ENCODE data around the gene IRF9.

Gene IRF9

DNA sequence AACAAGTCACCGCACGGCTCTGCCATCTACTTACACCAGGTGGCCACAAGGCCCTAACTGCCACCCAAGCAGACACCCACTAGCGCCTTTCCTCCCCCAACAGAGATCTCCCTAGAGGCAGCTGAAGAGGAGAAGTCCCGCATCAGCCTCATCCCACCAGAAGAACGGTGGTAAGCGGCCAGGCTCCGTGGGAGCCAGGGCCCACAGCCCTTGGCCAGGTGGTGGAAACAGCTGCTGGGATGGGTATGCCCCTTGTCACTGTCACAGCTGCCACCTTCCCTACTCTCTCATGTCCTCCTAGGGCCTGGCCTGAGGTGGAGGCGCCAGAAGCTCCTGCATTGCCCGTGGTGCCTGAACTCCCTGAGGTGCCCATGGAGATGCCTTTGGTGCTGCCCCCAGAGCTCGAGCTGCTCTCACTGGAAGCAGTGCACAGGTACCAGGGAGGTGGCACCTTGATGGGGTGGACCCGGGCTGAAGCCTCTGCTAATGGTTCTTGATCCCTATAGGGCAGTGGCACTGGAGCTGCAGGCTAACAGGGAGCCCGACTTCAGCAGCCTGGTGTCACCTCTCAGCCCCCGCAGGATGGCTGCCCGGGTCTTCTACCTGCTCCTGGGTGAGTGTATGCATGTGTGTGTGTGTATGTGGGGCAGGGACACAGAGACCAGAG, 18.4 kb downstream of the IRF9 start:
- DNase-seq = no peak

DNA sequence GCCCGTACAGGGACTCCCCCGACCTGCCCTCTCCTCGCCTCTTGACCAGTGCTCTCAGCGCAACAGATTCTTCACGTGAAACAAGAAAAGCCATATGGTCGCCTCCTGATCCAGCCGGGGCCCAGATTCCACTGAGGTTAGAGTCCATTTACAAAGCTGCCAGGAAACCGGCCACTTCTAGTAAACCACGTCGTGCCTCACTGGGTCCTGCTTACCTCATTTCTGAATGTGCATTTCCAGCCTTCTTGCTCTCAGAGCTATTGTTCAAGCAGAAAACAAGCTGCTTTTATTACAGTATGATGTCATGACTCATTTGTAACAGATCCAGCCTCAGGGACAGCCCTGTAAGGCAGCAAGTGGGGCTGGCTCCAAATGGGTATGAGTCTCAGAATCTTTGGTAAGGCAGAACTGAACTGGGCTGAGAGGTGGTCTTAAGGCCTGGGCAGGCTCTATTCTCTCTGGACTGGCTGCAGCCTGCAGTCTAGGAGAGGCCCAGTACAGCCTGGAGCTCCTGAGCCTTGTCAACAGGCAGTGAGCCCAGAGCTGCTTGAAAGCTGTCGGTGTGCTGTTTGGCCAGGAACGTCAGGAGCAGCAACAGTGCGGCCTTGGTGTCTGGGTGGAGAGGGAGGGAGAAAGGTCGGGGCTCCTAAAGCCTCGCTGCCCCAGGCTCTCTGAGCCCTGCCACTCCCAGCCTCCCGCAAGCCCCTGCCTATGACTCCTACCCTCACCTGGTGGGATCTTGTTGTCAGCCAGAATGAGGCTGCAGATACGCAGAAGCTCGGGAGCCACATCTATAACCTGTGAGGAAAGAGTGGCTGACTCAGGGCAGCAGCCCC, 19.1 kb downstream of the IRF9 start:
- DNase-seq = no peak

DNA sequence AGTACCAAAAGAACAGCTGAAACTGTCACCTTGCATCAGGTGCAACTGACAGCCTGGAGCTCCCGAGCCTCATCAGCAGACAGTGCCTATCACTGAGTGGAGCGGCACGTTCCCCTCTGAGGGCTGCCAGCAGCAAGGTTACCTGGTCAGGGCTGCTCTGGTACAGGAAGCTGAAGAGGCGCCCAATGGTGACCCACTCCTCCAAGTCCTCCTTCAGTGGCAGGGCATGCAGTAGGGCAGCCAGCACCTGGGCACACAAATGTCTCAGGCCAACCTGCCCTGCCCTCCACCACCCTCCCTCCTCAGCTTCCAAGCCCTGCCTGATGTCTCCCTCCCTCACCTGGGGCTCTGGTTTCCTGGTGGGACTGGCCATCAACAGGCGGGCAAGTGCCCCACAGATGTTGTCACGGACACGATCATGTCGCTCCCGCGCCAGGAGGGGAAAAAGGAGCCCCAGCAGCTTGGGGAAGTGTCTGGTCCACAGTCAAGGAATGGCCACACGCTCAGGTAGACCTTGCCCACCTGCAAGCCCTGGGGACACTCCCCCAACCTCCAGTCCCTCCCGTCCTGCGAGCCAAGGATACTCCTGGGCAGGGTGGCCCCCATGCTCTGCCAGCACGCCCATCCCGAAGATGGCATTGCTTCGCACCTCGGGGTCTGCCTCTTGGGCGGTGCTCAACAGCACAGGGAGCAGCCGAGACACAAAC, 20.5 kb downstream of the IRF9 start:
- no peak for DNase-seq

DNA sequence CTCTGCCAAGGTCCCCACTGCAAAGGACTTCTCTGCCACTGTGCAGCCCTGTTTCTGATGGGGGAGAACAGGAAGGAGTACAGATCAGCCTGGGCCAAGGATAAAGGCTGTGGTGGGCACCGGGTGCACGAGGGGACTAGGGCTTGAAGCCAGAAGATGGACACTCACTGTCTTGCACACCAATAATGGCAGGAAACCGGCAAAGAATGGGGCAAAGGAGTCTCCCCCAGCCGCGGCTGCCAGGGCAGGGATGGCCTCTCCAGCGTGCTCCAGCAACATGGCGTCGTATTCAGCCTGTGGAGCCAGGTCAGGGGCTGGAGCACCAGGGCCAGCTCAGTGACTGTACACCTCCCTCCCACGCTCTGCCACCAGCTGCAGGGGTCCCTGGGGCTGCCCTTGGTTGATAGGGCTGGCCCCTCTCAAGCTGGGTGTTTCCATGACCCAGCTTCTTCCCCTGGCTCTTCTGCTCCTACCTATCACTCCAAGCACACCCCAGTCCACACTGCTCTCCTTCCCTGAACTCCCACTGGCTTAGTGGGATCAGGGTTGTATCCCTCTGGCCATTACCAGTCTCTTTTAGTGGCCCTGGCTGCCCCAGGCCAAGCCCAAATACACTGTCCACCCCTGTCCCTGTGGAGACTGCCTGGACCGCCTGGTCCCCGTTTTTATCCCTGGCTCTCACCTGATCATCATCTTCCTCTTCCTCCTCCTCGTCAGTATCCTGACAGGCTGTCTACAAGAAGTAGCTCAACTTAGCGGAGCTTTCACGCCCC, 21.2 kb downstream of the IRF9 start:
- no peak for DNase-seq

DNA sequence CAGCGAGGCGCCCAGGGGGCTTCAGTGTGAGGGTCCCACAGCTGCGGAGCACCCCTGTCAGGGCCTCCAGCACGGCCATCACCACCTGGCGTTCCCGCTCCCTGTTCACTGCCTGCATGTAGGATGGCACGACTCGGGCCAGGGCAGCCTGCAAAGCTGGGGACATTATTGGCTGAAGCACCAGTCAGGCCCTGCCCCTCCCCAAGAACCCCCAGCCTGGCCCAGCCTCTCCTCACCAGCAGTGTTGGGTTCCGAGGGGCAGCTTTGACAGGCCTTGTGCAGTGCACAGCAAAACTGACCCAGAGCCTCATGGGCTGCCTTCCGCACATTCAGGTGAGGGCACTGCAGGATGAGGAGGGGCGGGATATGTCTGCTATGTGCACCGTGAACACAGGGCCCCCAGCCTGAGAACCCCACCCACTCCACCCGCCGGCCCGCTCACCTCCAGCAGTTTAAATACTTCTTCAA, 22.0 kb downstream of the IRF9 start:
- no peak for DNase-seq

DNA sequence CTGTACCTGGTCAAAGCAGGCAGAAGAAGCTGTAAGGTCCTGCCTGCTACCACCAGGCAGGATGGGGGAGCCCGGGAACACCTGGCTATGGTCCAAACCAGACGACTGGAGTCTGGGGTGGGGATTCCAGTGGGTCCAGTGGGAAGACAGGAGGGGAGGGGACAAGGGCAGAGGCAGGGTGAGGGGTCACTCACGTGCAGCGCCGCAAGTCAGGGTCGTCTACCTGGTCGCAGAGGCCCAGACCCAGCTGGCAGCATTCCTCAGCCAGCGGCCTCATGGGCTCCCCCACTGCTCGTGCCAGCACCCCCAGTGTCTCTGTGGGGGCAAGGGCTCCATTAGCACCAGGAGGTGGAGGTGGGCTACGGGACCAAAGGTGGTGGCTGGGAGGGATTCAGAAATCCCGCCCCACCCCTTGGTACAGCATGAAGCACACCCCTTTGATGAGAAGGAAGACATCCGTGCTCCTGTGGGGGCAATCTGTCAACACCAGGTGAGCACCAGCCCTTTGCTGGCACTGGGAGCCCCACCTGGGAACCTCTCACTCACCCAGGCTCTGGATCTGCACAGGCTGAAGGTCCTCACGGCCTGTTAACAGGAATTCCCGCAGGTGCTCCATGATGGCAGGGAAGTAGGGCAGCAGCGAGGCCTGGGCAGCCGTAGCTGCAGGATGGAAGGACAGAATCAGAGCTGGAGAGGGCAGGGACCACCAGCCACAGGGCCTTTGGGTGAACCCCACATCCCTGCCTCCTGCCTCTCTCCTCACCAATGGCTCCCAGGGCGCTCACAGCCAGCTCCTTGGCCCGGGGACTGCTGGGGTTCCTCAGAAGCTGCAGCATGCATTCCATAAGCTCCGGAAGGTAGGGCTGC, 23.3 kb downstream of the IRF9 start:
- DNase-seq = no peak

DNA sequence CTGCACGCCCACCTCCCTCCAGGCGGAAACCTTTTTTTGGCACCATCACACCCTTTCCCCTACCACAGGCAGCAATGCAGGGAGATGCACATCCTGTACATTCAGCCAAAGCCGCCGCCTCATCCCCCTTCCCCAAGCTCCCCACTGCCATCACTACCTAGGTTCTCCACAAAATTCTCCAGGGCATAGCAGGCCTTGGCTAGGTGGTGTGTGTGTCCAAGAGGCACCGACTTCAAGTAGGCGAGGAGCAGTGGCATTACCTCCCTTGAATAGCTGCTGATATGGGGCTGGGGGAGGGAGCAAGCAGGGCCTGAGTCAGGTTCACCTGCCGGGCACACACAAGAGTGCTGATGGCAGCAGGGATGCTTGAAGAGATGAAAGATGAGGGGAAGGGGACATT, 24.0 kb downstream of the IRF9 start:
- no peak for DNase-seq

DNA sequence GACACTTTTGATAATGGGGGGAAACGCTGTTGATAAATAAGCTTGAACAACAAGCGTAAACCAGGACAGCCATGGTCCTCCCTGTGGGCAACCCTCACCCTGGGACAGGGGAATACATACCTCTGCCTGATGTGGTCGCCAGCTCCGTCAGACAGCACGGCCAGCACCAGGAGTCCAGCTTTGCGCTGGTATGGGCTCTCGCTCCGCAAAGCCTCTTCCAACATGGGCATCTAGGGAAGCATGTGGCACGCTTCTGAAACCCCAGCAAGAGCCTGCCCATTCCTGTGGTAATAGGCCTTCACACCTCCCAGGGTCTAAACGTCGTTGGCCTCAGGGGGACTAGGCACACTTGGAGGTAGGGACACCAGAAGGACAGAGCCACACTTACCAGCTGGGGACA, 24.7 kb downstream of the IRF9 start:
- no peak for DNase-seq

DNA sequence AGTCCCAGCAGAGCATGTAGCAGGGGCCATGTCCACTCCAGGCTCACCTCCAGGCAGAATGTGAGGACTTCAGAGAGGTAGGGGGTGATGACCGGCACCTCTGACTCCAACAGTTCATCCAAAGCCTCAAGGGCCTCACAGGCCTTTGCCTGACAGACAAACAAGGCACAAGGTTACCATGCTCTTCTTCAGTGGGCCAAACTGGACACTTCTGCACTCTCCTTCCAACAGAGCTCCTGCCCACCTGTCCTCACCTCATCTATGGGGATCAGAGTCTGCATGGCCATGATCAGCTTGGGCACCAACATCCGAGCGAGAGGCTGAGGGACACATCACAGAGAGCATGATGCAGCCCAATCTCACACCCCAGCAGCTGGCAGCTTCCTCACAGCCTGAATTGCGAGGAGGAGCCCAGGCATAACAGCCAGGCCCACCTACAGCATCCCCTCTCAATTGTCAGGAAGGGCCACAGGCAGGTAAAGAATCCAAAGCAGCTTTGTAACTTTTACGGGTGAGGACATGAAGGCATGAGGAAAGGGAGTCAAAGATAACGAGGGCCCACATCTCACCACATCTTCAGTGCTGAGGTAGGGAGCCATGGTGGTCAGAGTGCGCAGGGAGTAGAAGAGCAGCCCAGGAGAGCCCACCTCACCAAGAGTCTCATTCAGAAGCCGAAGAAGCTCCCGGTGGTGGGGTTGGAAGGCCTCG, 25.9 kb downstream of the IRF9 start:
- DNase-seq = no peak

DNA sequence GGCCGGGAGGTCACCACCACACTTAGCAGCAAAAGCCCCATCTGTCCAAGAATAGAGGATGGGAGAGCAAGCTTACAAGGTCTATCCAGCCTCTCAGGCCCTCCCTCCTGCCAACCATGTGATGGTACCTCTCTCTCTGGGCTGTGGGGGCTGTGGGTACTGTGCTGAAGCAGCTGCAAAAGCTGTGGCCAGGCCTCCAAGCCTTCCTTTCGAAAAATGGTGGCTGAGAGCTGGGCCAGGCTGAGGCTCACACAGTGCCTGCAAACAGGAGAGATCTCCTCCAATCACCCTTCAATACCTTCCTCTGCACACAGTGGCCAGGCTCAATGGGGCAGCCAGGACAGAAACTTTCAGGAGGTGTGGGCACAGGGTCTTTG, 26.5 kb downstream of the IRF9 start:
- no peak for DNase-seq

DNA sequence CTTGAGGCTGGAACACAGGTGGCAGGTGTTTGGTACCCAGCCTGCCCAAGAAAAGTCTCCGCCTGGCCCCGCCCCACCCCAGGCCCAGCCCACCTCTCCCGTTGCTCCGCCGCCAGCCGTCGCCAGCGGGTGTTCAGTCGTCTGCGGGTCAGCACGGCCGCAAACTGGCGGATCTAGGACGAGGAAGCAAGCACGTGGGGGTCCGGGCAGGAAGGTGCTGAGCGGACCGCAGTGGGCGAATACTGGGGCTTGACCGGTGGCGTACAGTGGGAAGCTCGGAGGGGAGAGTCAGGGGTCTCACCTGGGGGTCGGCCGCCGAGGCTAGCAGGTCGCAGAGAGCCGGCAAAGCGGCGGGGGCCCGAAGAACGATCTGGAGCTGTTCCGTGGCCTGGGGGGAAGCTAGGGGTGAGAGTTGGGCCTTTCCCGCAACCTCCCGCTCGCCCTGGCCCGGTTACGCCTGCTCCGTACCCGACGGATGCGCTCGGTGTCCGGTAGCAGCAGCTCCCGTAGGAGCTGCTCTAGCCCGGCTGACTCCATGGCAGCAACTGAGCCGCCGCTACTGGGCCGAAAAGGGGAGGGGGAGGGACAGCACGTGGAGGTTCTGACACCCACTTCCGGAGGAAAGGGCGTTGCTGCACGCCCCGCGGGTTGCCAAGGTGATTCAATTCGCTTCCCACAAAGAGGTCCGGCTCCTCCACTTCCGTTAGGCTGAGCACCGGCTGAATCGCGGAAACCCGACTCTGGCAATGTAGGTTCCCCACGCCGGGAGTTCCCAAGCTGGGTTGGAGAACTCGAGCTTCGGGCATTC, 27.4 kb downstream of the IRF9 start, which contains the start of gene IPO4:
Gene IPO4, minus strand, starts transcription at position 566 of the 808 bp plus-strand sequence. Its CDS starts 29 bp downstream, at position 537.
- DNase-seq = peak; percentile 94 to 99

DNA sequence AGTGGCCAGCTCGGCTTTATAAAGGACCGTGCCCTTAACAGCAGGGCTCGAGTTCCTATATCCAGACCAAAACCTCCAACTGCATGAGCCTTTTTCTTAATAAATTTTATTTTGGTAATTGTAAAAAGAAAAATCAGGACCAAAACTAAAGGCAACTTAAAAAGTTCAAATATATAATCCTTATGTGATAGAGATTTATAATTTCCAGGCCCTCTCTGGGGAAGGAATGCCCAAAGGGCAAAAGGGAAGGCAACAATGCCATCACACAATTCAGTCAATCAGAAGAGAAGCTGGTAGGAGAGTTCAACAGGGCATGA, 28.0 kb downstream of the IRF9 start:
- DNase-seq = no peak

DNA sequence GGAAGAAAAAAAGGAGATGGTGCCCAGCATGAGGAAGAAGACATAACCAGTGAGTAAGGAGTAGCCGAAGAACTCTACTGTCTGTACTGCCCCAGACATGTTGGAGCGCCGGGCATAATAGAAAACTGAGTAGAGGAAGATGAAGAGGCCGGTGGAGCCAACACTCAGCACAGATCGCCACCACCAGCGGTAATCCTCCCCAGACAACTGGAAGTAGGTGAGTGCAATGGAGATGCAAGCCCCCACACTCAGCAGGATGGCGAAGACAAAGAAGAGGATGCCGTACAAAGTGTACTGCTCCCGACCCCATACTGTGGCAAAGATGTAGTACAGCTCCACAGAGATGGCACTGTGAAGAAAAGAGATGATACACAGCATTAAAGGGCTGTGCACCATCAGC, 28.4 kb downstream of the IRF9 start:
- no peak for DNase-seq

DNA sequence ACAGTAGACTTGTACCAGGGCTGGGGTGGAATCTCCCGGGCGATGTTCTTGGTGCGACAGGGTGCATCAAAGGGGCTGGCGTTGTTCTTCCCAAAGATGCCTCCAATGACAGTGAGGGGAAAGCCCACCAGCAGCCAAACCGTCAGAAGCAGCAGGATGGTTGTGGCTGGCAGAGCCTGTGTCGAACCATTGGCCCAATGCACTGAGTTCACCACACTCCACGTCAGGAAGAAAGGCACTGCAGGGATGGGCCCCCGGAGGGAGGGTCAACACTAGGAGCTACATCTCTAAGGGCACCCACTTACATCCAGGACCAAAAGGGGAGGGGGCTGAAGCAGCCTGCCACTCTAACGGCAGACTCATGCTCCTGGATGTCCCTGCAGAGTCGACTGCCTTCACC, 29.4 kb downstream of the IRF9 start:
- no peak for DNase-seq

DNA sequence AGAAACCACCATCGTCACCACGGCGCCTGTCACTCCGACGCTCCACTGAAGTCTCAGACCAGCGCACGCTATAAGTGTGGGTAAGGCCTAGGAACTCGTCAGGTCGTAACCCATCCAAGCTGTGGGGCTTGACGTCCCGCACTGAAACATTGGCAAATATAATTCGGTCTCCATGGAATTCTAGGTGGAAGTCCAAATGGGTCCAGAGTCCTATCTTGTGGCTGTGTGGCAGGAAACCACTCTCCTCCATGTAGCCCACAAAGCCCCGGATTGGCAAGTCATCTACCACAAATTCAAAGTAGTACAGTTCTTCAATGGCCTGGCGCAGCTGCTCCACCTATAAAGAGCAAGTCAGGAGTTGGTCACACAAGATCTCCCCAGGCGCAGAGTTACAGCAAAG, 31.9 kb downstream of the IRF9 start:
- DNase-seq = no peak

DNA sequence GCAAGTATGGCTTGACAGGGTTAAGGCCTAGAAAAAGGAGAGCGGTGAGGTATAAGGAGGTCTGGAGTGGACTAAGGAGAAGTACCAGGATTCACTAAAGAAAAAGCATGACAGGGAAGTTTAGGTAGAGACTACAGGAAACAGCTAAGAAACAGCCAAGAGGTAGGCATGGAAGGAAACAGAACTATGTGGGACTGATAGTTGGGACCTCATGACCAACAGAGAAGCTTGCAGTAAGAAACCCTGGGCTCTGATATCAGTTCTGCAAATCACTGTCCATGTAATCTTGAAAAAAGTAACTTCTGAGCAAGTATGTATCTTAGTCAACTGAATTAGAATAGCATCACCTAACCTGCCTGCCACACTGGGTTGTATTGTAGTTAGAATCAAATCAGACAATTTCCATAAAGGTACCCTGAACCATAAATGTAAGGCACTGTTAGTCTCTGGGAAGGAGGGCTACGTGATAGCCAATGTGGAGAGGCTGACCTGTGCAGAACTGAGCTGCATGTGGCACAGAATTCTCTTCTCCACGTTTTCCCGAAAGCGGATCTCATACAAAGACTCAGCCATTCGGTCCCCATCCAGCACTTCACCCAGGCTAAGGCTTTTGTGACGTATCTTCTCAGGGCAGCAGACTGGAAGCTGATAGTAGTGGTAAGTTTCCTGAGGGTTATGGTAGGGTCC, 33.3 kb downstream of the IRF9 start:
- no peak for DNase-seq

DNA sequence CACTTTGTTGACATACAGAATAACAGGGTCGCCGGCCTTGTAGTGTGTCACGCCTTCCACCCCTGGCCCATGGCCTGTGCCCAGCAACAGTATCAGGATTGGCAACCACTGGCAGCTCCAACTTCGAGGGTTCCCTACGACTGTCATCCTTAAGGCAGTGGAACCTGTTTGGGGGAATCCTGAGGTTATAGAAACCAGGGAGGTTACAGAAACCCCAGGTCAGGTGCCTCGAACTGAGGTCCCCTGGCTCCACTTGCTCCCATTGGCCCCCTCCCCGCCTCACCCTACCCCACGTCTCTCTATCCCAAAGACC, 33.8 kb downstream of the IRF9 start:
- DNase-seq = no peak

DNA sequence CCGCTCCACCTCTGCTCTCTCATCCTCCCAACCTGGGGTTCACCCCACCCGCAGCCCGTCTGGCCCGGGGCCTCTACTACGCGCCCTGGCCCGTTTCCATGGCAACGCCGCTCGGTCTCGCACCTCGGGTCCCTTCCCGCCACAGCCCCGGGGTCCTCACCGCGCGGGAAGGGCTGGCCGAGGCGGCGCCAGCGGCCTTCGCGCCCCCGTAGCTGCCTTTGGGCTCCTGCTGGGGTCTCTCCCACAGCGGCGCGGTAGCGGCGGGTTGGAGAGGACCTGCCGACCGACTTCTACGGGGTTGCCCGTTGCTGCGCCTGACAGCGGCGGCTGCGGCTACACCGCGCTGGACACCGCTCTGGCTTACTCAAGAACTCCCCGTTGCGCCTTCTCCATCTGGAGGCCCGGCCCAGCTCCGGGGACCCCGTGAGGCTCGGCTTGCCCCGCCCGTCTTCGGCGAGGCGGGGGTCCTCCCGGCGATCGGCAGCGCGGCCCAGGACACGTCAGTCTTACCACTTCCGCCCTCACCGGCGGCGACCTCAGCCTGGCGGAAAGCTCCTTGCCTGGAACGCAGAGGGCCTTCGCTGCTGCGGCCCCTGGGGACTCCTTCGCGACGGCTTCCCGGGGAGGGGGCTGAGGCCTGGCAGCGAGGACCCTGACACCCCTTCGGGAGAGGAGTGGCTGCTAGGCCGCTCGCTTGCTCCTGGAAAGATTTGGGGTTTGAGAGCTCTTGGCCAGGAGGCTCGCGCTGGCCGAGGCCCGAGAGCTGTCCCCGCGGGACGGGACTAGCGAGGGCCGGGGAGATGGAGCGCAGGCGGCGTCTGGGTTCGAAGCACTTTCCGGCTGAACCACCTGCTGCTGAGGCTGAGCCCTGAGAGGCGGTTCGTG, 34.4 kb downstream of the IRF9 start, which contains the start of gene TM9SF1:
Gene TM9SF1, minus strand, starts transcription at position 256 of the 885 bp plus-strand sequence. CDS start 422 bp downstream, outside the sequence.
- DNase-seq = peak; percentile 49 to 83
